Liver (tissue), 9 donors: ENCODE data around the gene HOXB9. TPM values are rescaled to one million over a fixed set of nuclear protein-coding genes. Genes with fewer than 3 reads are reported as not detected.

ENCODE experiments used
- DNase-seq: peaks from one replicate; pipeline ENCODE4 v3.0.0-alpha.2; 2017; ENCODE audit warnings: low spot score
- H3K27ac ChIP-seq, 2 donors: one replicate each; pipeline ENCODE4 v1.7.0; 2013; ENCODE audit warnings: inconsistent platforms in 2 of 2, low read length in 2 of 2, control low read depth in 1 of 2, low read depth in 1 of 2, mild to moderate bottlenecking in 1 of 2
- H3K27me3 ChIP-seq, 4 donors: one replicate each; pipeline versions ENCODE4 v1.6.1 to v1.7.0; 2013; ENCODE audit warnings: low read length in 3 of 4, inconsistent platforms in 1 of 4, mild to moderate bottlenecking in 1 of 4, moderate library complexity in 1 of 4; ENCODE audit not compliant: control insufficient read depth in 4 of 4, insufficient read depth in 4 of 4
- H3K36me3 ChIP-seq, 4 donors: one replicate each; pipeline versions ENCODE4 v1.6.1 to v1.7.0; 2013; ENCODE audit warnings: low read length in 3 of 4, mild to moderate bottlenecking in 3 of 4, low read depth in 1 of 4, moderate library complexity in 1 of 4; ENCODE audit not compliant: control insufficient read depth in 4 of 4, insufficient read depth in 3 of 4
- H3K4me1 ChIP-seq, 4 donors: one replicate each; pipeline versions ENCODE4 v1.6.1 to v1.7.0; 2013; ENCODE audit warnings: low read length in 3 of 4, mild to moderate bottlenecking in 3 of 4, moderate library complexity in 1 of 4; ENCODE audit not compliant: control insufficient read depth in 4 of 4, insufficient read depth in 4 of 4
- H3K4me3 ChIP-seq, 3 donors: one replicate each; pipeline versions ENCODE4 v1.6.1 to v1.7.0; 2013; ENCODE audit warnings: low read length in 3 of 3, control low read depth in 1 of 3, low read depth in 1 of 3, mild to moderate bottlenecking in 1 of 3
- H3K9ac ChIP-seq, 2 donors: one replicate each; pipeline ENCODE4 v1.7.0; 2013; ENCODE audit warnings: low read length in 2 of 2, mild to moderate bottlenecking in 2 of 2, moderate library complexity in 2 of 2, control low read depth in 1 of 2, low read depth in 1 of 2
- H3K9me3 ChIP-seq, 4 donors: one replicate each; pipeline versions ENCODE4 v1.6.1 to v1.7.0; 2013; ENCODE audit warnings: low read length in 3 of 4; ENCODE audit not compliant: control insufficient read depth in 4 of 4
- EGR1 ChIP-seq, 2 donors: IDR thresholded peaks; 2 replicates each; pipeline ENCODE4 v1.6.1; 2016 to 2018; ENCODE audit warnings: antibody characterized with exemption in 2 of 2, low read depth in 2 of 2
- FOXA1 ChIP-seq: IDR thresholded peaks from 2 replicates; pipeline ENCODE4 v1.6.1; 2016; ENCODE audit warnings: antibody characterized with exemption
- FOXA2 ChIP-seq: IDR thresholded peaks from 2 replicates; pipeline ENCODE4 v1.6.1; 2016; ENCODE audit warnings: antibody characterized with exemption
- GABPA ChIP-seq, 2 donors: IDR thresholded peaks in 1 of 2; conservative IDR thresholded peaks in 1 of 2; 2 replicates each; pipeline ENCODE4 v1.6.1; 2016; ENCODE audit warnings: antibody characterized with exemption in 2 of 2, mild to moderate bottlenecking in 1 of 2, moderate library complexity in 1 of 2
- HNF4A ChIP-seq, 2 donors: conservative IDR thresholded peaks; 2 replicates each; pipeline ENCODE4 v1.6.1; 2016; ENCODE audit warnings: antibody characterized with exemption in 2 of 2, mild to moderate bottlenecking in 2 of 2
- HNF4G ChIP-seq: IDR thresholded peaks from 2 replicates; pipeline ENCODE4 v1.6.1; 2016; ENCODE audit warnings: antibody characterized with exemption
- JUND ChIP-seq, 2 donors: IDR thresholded peaks; 2 replicates each; pipeline ENCODE4 v1.6.1; 2016; ENCODE audit warnings: antibody characterized with exemption in 2 of 2
- NR2F2 ChIP-seq: IDR thresholded peaks from 2 replicates; pipeline ENCODE4 v1.6.1; 2016; ENCODE audit warnings: antibody characterized with exemption
- RAD21 ChIP-seq, 2 donors: IDR thresholded peaks; 2 replicates each; pipeline ENCODE4 v1.6.1; 2016; ENCODE audit warnings: antibody characterized with exemption in 2 of 2, mild to moderate bottlenecking in 2 of 2
- RXRA ChIP-seq, 2 donors: IDR thresholded peaks; 2 replicates each; pipeline ENCODE4 v1.6.1; 2017 to 2018; ENCODE audit warnings: antibody characterized with exemption in 2 of 2, mild to moderate bottlenecking in 1 of 2
- SP1 ChIP-seq: IDR thresholded peaks from 2 replicates; pipeline ENCODE4 v1.6.1; 2018; ENCODE audit warnings: antibody characterized with exemption, mild to moderate bottlenecking
- TAF1 ChIP-seq: conservative IDR thresholded peaks from 2 replicates; pipeline ENCODE4 v1.6.1; 2016; ENCODE audit warnings: antibody characterized with exemption, mild to moderate bottlenecking
- YY1 ChIP-seq: IDR thresholded peaks from 2 replicates; pipeline ENCODE4 v1.6.1; 2016; ENCODE audit warnings: antibody characterized with exemption, mild to moderate bottlenecking
- WGBS: extraction: QIAGEN DNeasy Blood & Tissue Kit; methylation state at CpG from one replicate; pipeline ENCODE4 v1.1.7; 2013; 5-methylcytosine and 5-hydroxymethylcytosine counted together
- polyA plus RNA-seq, 2 donors: library from polyadenylated mRNA; stranded (reverse) in 1 of 2; unstranded in 1 of 2; fragments of 200-250 nt in 1 of 2; fragments of >200 nt in 1 of 2; fragmentation: Nextera tagmentation in 1 of 2; extraction: Ambion mirVana in 1 of 2; gene quantifications; one replicate each; pipeline versions ENCODE4 v1.2.1 to v1.2.3, GENCODE V29; 2013 to 2015
- total RNA-seq, 2 donors: library from RNA; depleted of rRNA; stranded (reverse); fragments of >200 nt; gene quantifications; one replicate each; pipeline ENCODE4 v1.2.3, GENCODE V29; 2014
- TF ChIP-seq, protein P1 (sequence below): IDR thresholded peaks from 2 replicates; pipeline ENCODE4 v1.6.1; 2016; ENCODE audit warnings: antibody characterized with exemption
- TF ChIP-seq, protein P2 (sequence below): IDR thresholded peaks from 2 replicates; pipeline ENCODE4 v1.6.1; 2016; ENCODE audit warnings: antibody characterized with exemption
- TF ChIP-seq, protein P3 (sequence below): IDR thresholded peaks from 2 replicates; pipeline ENCODE4 v1.6.1; 2016; ENCODE audit warnings: antibody characterized with exemption
- TF ChIP-seq, protein P4 (sequence below): fragments of 150-350 bp; IDR thresholded peaks from 2 replicates; pipeline ENCODE4 v1.5.1; 2017; ENCODE audit warnings: improper control_type of control experiment, low read depth, low read length; ENCODE audit not compliant: missing input control
- TF ChIP-seq, protein P5 (sequence below): IDR thresholded peaks from 2 replicates; pipeline ENCODE4 v1.6.1; 2016; ENCODE audit warnings: antibody characterized with exemption, mild to moderate bottlenecking
- donor health status: healthy.
- donor health status: healthy.
- donor health status: healthy.
- donor health status: healthy.
- donor health status: healthy.

Gene HOXB9
- total and polyA plus RNA-seq, 4 donors, result not detected

DNA sequence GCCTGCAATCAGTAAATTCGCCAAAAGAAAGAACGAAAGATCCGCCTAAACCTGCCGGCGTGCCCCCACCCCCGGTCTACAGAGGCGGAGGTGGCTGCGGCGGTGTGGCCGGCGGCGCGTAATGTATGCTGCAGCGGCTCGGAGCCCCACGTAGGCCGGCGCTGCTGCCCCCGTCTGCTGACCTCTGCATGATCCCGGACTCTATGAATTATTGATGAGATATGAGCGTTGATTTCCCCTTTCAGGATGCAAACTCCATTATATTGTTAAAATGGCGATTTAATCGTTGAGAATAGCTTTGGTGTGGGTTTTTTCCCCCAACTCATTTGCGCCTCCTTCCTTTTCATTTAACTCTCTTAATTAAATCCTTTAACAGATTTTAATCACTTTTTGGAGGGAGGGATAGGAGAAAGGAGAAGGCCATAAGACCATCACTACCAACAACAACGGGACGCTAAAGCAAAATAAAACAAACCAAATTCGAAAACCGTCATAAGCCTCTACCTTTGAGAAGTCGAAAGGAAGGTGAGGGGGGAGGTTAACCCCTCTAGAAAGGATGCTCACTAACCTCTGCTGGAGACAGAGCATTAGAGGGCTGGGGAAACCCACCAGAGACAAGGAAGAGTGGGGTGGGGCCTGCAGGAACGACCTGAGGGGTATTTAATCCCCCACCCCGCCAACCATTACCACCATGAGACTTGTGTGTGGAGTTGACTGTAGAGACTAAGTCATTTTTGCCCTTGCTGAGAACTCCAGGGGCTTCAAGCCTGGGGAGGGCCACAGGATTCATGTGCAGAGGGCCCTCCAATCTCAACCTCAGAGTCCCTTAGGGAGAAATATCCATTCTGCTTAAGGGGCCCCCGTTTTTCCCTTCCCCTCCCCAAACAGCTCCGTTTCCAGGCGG is 39.6 kb downstream of the HOXB9 start:
- WGBS, result 16% methylated on average over 34 of the region's 34 CpGs
- Histone ChIP-seq H3K4me1 (peaks cover 3 to 23% (median 13%) of the 10 kb centered on the region in 4 donors), H3K4me3 (peak overlapping the region; percentile 61 to 77 (median 61)), H3K27me3 (peaks cover 3 to 19% (median 10%) of the 10 kb centered on the region in 4 donors), H3K27ac (peak overlapping the region; percentile 64 to 84), H3K36me3 (no peaks in the 10 kb centered on the region), H3K9me3 (no peaks in the 10 kb centered on the region), H3K9ac (no peak overlapping the region)
- no peak for DNase-seq
- TF ChIP-seq, protein P1, sequence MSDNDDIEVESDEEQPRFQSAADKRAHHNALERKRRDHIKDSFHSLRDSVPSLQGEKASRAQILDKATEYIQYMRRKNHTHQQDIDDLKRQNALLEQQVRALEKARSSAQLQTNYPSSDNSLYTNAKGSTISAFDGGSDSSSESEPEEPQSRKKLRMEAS, result no peak

DNA sequence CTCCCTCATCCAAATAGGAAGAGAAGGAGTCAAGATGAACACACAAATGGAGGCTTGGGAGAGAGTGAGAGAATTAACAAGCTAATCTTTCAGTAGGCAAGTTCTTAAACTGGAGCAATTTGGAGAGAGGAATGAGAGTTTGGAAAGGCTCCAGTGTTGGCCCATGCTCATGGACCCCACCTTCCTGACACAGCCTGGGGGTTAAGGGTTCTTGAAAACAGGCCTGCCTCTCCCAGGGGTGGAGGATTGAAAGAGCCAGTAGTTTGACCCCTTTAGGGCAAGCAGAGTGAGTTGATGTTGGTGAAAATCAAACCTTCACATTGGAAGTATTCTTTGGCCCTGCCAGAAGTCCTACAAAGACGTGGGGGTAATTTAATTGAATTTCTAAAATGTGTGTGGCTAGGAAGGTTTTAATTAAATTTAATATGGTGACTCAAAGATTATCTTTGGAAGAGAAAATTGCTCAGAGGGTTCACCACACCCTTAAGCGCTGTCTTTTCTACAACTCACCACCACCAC is 41.9 kb downstream of the HOXB9 start:
- TF ChIP-seq, protein P1, result no peak
- no peak for TF ChIP-seq FOXA2
- TF ChIP-seq EGR1 (IDR thresholded peaks at IDR 0.05; ENCODE audit: low read depth in 2 of 2), result no peak
- no peak for TF ChIP-seq YY1
- no peak for TF ChIP-seq TAF1
- no peak for TF ChIP-seq RAD21 (IDR thresholded peaks at IDR 0.05)
- no peak for TF ChIP-seq SP1
- TF ChIP-seq, protein P2, sequence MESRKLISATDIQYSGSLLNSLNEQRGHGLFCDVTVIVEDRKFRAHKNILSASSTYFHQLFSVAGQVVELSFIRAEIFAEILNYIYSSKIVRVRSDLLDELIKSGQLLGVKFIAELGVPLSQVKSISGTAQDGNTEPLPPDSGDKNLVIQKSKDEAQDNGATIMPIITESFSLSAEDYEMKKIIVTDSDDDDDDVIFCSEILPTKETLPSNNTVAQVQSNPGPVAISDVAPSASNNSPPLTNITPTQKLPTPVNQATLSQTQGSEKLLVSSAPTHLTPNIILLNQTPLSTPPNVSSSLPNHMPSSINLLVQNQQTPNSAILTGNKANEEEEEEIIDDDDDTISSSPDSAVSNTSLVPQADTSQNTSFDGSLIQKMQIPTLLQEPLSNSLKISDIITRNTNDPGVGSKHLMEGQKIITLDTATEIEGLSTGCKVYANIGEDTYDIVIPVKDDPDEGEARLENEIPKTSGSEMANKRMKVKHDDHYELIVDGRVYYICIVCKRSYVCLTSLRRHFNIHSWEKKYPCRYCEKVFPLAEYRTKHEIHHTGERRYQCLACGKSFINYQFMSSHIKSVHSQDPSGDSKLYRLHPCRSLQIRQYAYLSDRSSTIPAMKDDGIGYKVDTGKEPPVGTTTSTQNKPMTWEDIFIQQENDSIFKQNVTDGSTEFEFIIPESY, result no peak
- no peak for TF ChIP-seq HNF4G
- no peak for TF ChIP-seq FOXA1
- no peak for TF ChIP-seq RXRA (IDR thresholded peaks at IDR 0.05)
- no peak for TF ChIP-seq JUND (IDR thresholded peaks at IDR 0.05)
- no peak for TF ChIP-seq NR2F2
- TF ChIP-seq, protein P3, sequence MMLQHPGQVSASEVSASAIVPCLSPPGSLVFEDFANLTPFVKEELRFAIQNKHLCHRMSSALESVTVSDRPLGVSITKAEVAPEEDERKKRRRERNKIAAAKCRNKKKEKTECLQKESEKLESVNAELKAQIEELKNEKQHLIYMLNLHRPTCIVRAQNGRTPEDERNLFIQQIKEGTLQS, result no peak
- no peak for TF ChIP-seq GABPA (IDR thresholded peaks at IDR 0.05 in 1 of 2, conservative IDR thresholded peaks at IDR 0.05 in 1 of 2)
- TF ChIP-seq, protein P4, sequence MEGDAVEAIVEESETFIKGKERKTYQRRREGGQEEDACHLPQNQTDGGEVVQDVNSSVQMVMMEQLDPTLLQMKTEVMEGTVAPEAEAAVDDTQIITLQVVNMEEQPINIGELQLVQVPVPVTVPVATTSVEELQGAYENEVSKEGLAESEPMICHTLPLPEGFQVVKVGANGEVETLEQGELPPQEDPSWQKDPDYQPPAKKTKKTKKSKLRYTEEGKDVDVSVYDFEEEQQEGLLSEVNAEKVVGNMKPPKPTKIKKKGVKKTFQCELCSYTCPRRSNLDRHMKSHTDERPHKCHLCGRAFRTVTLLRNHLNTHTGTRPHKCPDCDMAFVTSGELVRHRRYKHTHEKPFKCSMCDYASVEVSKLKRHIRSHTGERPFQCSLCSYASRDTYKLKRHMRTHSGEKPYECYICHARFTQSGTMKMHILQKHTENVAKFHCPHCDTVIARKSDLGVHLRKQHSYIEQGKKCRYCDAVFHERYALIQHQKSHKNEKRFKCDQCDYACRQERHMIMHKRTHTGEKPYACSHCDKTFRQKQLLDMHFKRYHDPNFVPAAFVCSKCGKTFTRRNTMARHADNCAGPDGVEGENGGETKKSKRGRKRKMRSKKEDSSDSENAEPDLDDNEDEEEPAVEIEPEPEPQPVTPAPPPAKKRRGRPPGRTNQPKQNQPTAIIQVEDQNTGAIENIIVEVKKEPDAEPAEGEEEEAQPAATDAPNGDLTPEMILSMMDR, result no peak
- TF ChIP-seq, protein P5, sequence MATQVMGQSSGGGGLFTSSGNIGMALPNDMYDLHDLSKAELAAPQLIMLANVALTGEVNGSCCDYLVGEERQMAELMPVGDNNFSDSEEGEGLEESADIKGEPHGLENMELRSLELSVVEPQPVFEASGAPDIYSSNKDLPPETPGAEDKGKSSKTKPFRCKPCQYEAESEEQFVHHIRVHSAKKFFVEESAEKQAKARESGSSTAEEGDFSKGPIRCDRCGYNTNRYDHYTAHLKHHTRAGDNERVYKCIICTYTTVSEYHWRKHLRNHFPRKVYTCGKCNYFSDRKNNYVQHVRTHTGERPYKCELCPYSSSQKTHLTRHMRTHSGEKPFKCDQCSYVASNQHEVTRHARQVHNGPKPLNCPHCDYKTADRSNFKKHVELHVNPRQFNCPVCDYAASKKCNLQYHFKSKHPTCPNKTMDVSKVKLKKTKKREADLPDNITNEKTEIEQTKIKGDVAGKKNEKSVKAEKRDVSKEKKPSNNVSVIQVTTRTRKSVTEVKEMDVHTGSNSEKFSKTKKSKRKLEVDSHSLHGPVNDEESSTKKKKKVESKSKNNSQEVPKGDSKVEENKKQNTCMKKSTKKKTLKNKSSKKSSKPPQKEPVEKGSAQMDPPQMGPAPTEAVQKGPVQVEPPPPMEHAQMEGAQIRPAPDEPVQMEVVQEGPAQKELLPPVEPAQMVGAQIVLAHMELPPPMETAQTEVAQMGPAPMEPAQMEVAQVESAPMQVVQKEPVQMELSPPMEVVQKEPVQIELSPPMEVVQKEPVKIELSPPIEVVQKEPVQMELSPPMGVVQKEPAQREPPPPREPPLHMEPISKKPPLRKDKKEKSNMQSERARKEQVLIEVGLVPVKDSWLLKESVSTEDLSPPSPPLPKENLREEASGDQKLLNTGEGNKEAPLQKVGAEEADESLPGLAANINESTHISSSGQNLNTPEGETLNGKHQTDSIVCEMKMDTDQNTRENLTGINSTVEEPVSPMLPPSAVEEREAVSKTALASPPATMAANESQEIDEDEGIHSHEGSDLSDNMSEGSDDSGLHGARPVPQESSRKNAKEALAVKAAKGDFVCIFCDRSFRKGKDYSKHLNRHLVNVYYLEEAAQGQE, result no peak
- TF ChIP-seq HNF4A (conservative IDR thresholded peaks at IDR 0.05), result no peak
- Histone ChIP-seq H3K4me3 (no peak overlapping the region), H3K36me3 (no peaks in the 10 kb centered on the region), H3K4me1 (peaks cover 3 to 24% (median 13%) of the 10 kb centered on the region in 4 donors), H3K27ac (no peak overlapping the region), H3K9me3 (no peaks in the 10 kb centered on the region), H3K9ac (no peak overlapping the region), H3K27me3 (peaks cover 4 to 30% (median 11%) of the 10 kb centered on the region in 4 donors)
- DNase-seq, result no peak
- 33% methylated on average over 2 of the region's 2 CpGs for WGBS
